ENCODE results near the gene FBLN1.
"Not testable (repeated sequence)": the region's sequence is repeated elsewhere in the genome, so short reads cannot be mapped to it uniquely, and the experiment has no call there.

The FBLN1 gene

GRCh38 chr22:45477366-45478107 lies 25.1 kb upstream of the FBLN1 start:
- DNase-seq: no peak

GRCh38 chr22:45478108-45478771 lies 24.4 kb upstream of the FBLN1 start:
- no peak for DNase-seq

- DNase-seq: no peak
Measured at GRCh38 chr22:45480717-45481116, 22.0 kb upstream of the FBLN1 start.

- no peak for DNase-seq
Measured at GRCh38 chr22:45481661-45482060, 21.0 kb upstream of the FBLN1 start.

- no peak for DNase-seq
Measured at GRCh38 chr22:45482169-45482568, 20.5 kb upstream of the FBLN1 start.

GRCh38 chr22:45483319-45483718 lies 19.4 kb upstream of the FBLN1 start:
- DNase-seq: no peak

- no peak for DNase-seq
Measured at GRCh38 chr22:45483918-45484499, 18.7 kb upstream of the FBLN1 start.

- no peak for DNase-seq
Measured at GRCh38 chr22:45484742-45485141, 17.9 kb upstream of the FBLN1 start.

GRCh38 chr22:45485261-45485660 lies 17.4 kb upstream of the FBLN1 start:
- DNase-seq: no peak

- no peak for DNase-seq
Measured at GRCh38 chr22:45488764-45489370, 13.8 kb upstream of the FBLN1 start.

- DNase-seq: no peak
Measured at GRCh38 chr22:45490836-45491235, 11.8 kb upstream of the FBLN1 start.

- DNase-seq: no peak
Measured at GRCh38 chr22:45491841-45492240, 10.8 kb upstream of the FBLN1 start.

- DNase-seq: no peak
Measured at GRCh38 chr22:45493286-45493771, 9.4 kb upstream of the FBLN1 start.

GRCh38 chr22:45494306-45494705 lies 8.4 kb upstream of the FBLN1 start:
- not testable (repeated sequence) for DNase-seq

GRCh38 chr22:45495616-45496015 lies 7.1 kb upstream of the FBLN1 start:
- not testable (repeated sequence) for DNase-seq

GRCh38 chr22:45496451-45496941 lies 6.2 kb upstream of the FBLN1 start:
- DNase-seq: no peak

GRCh38 chr22:45497351-45498145 lies 5.1 kb upstream of the FBLN1 start:
- no peak for DNase-seq

GRCh38 chr22:45499746-45500145 lies 2.9 kb upstream of the FBLN1 start:
- DNase-seq: no peak

- no peak for DNase-seq
Measured at GRCh38 chr22:45503050-45503815, 550 bp downstream of the FBLN1 start.

GRCh38 chr22:45503816-45504372 lies 1.2 kb downstream of the FBLN1 start:
- no peak for DNase-seq
